GM12878 (cell line): Measurements from ENCODE around the gene ABCA4.

Experiments used
- ATF7 ChIP-seq: fragments of 450-650 bp; IDR thresholded peaks from 2 replicates; pipeline ENCODE4 v1.6.1; 2016; ENCODE audit warnings: low read depth, mild to moderate bottlenecking
- EZH2 ChIP-seq: IDR thresholded peaks from 2 replicates; pipeline ENCODE4 v1.6.1; 2012; ENCODE audit warnings: low read depth, mild to moderate bottlenecking, control low read depth, inconsistent platforms, low read length, borderline replicate concordance; ENCODE audit not compliant: control insufficient read depth
- JUNB ChIP-seq: IDR thresholded peaks from 2 replicates; pipeline ENCODE4 v1.6.1; 2016; ENCODE audit warnings: antibody characterized with exemption, mild to moderate bottlenecking
- NFIC ChIP-seq: IDR thresholded peaks from 2 replicates; pipeline ENCODE4 v1.6.1; 2012; ENCODE audit warnings: low read depth, mild to moderate bottlenecking, inconsistent platforms, low read length, moderate library complexity
- PAX8 ChIP-seq: fragments of 450-650 bp; IDR thresholded peaks from 2 replicates; pipeline ENCODE4 v1.6.1; 2017; ENCODE audit warnings: mild to moderate bottlenecking, moderate library complexity
- POLR2A ChIP-seq: IDR thresholded peaks from 2 replicates; pipeline ENCODE4 v1.6.1; 2011; ENCODE audit warnings: low read depth, mild to moderate bottlenecking, low read length
- TF ChIP-seq, protein P1 (sequence below): IDR thresholded peaks from 2 replicates; pipeline ENCODE4 v1.6.1; 2012; ENCODE audit warnings: mild to moderate bottlenecking, low read depth, low read length

DNA sequence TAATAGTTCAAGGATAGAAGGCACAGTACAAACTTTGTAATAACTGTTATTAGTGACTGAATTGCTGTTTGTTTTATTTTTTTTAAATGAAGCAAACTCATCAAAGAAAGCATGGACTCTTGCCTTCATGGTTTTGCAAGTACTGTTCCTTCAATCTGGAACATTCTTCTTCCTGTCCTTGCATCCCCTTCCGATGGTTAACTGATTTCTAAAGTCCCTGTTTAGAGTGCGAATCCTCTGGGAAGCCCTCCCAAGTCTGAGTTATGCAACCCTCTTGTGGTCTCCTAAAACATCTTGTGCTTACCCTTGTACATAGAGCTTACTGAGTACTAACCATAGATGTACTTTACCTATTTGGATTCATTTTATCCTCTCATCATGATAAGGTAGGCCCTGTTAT is 159.5 kb downstream of the ABCA4 start:
- TF ChIP-seq ATF7 = no peak
- TF ChIP-seq, protein P1, sequence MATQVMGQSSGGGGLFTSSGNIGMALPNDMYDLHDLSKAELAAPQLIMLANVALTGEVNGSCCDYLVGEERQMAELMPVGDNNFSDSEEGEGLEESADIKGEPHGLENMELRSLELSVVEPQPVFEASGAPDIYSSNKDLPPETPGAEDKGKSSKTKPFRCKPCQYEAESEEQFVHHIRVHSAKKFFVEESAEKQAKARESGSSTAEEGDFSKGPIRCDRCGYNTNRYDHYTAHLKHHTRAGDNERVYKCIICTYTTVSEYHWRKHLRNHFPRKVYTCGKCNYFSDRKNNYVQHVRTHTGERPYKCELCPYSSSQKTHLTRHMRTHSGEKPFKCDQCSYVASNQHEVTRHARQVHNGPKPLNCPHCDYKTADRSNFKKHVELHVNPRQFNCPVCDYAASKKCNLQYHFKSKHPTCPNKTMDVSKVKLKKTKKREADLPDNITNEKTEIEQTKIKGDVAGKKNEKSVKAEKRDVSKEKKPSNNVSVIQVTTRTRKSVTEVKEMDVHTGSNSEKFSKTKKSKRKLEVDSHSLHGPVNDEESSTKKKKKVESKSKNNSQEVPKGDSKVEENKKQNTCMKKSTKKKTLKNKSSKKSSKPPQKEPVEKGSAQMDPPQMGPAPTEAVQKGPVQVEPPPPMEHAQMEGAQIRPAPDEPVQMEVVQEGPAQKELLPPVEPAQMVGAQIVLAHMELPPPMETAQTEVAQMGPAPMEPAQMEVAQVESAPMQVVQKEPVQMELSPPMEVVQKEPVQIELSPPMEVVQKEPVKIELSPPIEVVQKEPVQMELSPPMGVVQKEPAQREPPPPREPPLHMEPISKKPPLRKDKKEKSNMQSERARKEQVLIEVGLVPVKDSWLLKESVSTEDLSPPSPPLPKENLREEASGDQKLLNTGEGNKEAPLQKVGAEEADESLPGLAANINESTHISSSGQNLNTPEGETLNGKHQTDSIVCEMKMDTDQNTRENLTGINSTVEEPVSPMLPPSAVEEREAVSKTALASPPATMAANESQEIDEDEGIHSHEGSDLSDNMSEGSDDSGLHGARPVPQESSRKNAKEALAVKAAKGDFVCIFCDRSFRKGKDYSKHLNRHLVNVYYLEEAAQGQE = no peak
- no peak for TF ChIP-seq JUNB
- no peak for TF ChIP-seq NFIC
- no peak for TF ChIP-seq PAX8
- no peak for TF ChIP-seq EZH2
- no peak for TF ChIP-seq POLR2A
